Activated T-cell treated with anti-CD3 and anti-CD28 coated beads, Interleukin-2, amount 50 U/mL, for 48 hours (primary cell): Measurements from ENCODE around the gene C19orf44.
"Not testable (repeated sequence)": the region's sequence is repeated elsewhere in the genome, so short reads cannot be mapped to it uniquely, and the experiment has no call there.

Experiments
- DNase-seq, 2 experiments: peaks; one replicate each; pipeline ENCODE4 v3.0.0-alpha.2; 2020

The C19orf44 gene

GRCh38 chr19:16495982-16496612 is at the start of gene C19orf44, which contains the start of gene CALR3:
Gene C19orf44, plus strand, starts transcription at chr19:16496394. Its CDS starts 4,399 bp downstream, at chr19:16500793.
Gene CALR3, minus strand, starts transcription at chr19:16496167. Its CDS starts 38 bp downstream, at chr19:16496129.
- peak; percentile 97 to 98 for DNase-seq

GRCh38 chr19:16446724-16447368 is 49.3 kb upstream of the C19orf44 start:
- peak; percentile 60 to 62 for DNase-seq

GRCh38 chr19:16448872-16449271 is 47.3 kb upstream of the C19orf44 start:
- DNase-seq: not testable (repeated sequence)

GRCh38 chr19:16449330-16449961 is 46.7 kb upstream of the C19orf44 start:
- DNase-seq: no peak

- no peak for DNase-seq
Observed at GRCh38 chr19:16452325-16452724, 43.9 kb upstream of the C19orf44 start.

GRCh38 chr19:16454351-16454918 is 41.8 kb upstream of the C19orf44 start:
- DNase-seq: no peak

GRCh38 chr19:16455489-16455888 is 40.7 kb upstream of the C19orf44 start:
- DNase-seq: no peak

- DNase-seq: no peak
Observed at GRCh38 chr19:16456652-16457194, 39.5 kb upstream of the C19orf44 start.

GRCh38 chr19:16457195-16457953 is 38.8 kb upstream of the C19orf44 start:
- DNase-seq: peak in 1 of 2 experiments; percentile 31

GRCh38 chr19:16457954-16458331 is 38.3 kb upstream of the C19orf44 start:
- no peak for DNase-seq

- no peak for DNase-seq
Observed at GRCh38 chr19:16458391-16459341, 37.5 kb upstream of the C19orf44 start.

GRCh38 chr19:16459680-16460079 is 36.5 kb upstream of the C19orf44 start:
- DNase-seq: no peak

- DNase-seq: no peak
Observed at GRCh38 chr19:16460454-16460853, 35.7 kb upstream of the C19orf44 start.

GRCh38 chr19:16461630-16462051 is 34.6 kb upstream of the C19orf44 start:
- no peak for DNase-seq

GRCh38 chr19:16462757-16463250 is 33.4 kb upstream of the C19orf44 start:
- DNase-seq: peak in 1 of 2 experiments; percentile 22

- no peak for DNase-seq
Observed at GRCh38 chr19:16463341-16463990, 32.7 kb upstream of the C19orf44 start.

- no peak for DNase-seq
Observed at GRCh38 chr19:16463991-16464575, 32.1 kb upstream of the C19orf44 start.

- DNase-seq: no peak
Observed at GRCh38 chr19:16465239-16465638, 31.0 kb upstream of the C19orf44 start.

GRCh38 chr19:16466802-16467427 is 29.3 kb upstream of the C19orf44 start:
- DNase-seq: not testable (repeated sequence)

- DNase-seq: no peak
Observed at GRCh38 chr19:16467581-16467980, 28.6 kb upstream of the C19orf44 start.
